HG03045 (cell line): ENCODE results near the gene ZNF382.

ENCODE experiments used
- ATAC-seq: cut with Tn5 transposase; IDR thresholded peaks from one replicate; pipeline ENCODE4 v1.9.1; 2021; ENCODE audit warnings: mild to moderate bottlenecking, moderate library complexity; ENCODE audit not compliant: unreplicated experiment

ZNF382 gene

GRCh38 chr19:36674201-36674600 is 69.1 kb downstream of the ZNF382 start:
- no peak for ATAC-seq

DNA sequence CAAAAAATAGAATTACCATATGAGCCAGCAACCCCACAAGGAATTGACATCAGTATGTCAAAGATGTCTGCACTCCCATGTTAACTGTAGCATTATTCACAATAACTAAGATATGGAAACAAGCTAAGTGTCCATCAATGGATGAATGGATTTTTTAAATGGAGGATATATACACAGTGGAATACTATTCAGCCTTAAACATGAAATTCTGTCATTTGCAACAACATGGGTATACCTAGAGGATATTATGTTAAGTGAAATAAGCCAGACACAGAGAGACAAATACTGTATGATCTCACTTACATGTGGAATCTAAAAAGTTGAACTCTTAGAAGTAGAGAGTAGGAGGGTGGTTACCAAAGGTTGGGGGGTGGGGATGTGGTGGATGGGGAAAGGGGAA is 74.3 kb downstream of the ZNF382 start:
- no peak for ATAC-seq
